Stimulated activated CD8-positive, alpha-beta memory T cell treated with anti-CD3 and anti-CD28 coated beads, Interleukin-15, amount 100 ng/mL, for 4 hours (primary cell): ENCODE results near the gene SKA1.
"Not testable (repeated sequence)": the region's sequence is repeated elsewhere in the genome, so short reads cannot be mapped to it uniquely, and the experiment has no call there.

Experiments
- DNase-seq, 2 donors: peaks; one replicate each; pipeline ENCODE4 v3.0.0-alpha.2; 2020; ENCODE audit warnings: low read depth in 2 of 2

Gene SKA1

DNA sequence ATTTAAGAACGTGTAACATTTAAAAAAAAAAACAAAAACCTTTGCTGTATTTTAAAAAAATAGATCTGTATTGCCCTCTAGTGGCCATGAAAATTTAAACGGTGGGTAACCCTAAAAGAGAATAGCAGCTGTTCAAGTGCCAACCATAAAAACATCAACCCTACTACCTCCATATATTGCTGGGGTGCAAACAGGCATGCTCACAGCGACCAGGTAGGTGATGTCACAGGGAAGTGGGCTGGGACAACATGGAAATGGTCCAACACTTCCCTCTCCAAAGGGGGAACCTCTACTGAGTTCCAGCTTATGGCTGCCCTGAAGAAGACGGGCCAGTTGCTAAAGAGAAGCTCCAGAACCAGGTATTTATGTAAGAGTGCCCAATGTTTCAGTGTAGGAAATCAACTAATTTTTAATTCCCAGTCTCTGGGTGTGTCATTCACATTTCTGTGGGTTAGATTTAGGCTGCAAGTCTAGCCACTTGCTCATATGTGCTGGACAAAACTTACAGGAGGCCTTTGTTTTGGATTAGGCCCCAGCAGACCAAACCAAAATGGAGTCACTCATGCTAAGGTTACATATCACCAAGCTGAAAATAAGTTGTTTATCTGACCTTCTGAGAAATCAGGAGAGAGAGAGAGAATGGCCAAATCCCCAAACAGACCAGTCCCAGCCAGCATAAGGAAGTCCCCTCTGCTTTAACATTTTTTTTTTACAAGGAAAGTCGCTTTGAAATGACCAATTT lies 54.5 kb downstream of the SKA1 start:
- no peak for DNase-seq

DNA sequence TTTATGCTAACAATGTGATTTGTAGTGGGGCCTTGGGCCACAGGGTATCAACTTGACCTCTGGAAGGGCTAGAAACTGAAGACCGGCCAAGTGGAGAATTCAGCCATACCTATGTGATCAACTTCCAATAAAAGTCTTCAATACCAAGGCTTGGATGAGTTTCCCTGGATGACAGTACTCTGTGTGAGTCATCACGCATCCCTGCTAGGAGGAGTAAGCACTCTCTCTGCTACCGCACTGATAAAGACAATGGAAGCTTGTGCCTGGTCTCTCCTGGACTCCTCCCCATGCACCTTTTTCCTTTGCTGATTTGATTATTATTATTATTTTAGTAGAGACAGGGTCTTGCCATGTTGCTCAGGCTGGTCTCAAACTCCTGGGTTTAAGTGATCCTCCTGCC lies 58.1 kb downstream of the SKA1 start:
- DNase-seq: no peak

DNA sequence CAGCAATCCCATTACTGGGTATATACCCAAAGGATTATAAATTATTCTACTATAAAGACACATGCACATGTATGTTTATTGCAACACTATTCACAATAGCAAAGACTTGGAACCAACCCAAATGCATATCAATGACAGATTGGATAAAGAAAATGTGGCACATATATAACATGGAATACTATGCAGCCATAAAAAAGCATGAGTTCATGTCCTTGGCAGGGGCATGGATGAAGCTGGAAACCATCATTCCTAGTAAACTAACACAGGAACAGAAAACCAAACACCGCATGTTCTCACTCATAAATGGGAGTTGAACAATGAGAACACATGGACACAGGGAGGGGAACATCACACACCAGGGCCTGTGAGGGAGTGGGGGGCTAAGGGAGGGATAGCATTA lies 61.9 kb downstream of the SKA1 start:
- not testable (repeated sequence) for DNase-seq

DNA sequence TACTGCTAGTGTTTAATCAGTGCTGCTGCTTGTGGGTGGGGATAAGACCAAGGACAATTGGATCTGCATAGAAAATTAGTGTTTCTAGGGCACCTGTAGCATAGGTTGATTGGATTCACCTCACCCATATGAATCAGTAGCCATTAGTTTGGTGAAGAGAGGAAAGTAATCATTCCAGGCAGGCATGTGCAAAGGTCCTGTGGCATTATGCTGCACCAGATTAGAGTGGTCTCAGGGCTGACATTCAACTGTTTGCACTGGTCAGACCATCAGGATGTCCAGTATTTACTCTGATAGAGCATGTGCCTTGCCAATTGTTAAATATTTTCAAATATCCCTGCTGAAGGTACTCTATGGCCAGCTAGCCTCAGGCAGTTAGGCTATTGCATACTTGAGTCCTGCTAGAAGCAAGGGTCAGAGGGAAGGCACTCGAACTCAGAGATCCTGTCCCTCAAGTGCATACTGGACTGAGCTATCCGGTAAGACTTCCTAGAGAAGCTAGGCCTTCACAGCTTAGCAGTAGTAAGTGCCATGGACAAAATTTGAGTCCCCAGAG lies 64.7 kb downstream of the SKA1 start:
- no peak for DNase-seq

DNA sequence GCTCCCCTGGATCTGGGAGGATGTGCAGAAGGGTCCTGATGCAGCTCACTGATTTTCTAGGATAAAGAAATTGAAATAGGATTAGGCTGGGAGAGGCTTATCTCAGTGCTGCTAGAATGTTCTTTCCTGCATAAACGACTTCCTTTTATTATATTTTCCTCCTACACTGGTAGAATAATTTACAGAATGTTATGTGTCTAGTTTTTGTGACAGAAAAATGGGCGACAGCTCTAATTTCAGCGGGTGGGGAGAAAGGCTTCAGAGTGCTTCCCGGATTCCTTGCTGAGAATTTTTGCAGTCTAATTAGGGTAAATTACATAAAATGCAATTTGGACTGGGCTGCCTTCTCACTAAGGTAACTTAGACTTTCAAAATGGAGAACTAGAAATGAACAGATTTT lies 66.2 kb downstream of the SKA1 start:
- DNase-seq: no peak

DNA sequence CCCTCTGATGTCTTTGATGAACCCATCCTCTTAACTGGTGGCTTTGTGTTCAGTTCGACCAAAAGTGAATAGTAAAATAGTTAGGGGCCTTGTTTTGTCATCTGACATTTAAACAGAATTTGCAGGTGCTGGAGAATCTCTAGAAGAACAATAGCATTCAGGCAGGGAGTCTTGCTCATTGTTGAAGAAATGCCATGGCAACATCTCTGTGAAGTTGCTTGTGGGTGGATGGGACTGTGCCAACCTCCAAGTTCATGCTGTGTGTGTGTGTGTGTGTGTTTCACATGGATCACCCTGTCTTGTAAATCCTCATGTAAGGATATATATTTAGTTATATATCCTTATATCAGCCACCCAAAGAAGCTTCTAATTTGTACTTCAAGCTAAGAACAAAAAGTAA lies 66.7 kb downstream of the SKA1 start:
- no peak for DNase-seq
